Stomach (tissue), 9 donors: ENCODE data around the gene TSPAN33. TPM values are rescaled to one million over a fixed set of nuclear protein-coding genes. Genes with fewer than 3 reads are reported as not detected.

Source experiments
- DNase-seq, 2 donors: peaks; one replicate each; pipeline versions ENCODE4 v3.0.0 to v3.0.0-alpha.2; 2013 to 2019
- H3K27ac ChIP-seq, 5 donors: fragments of 200-600 bp in 4 of 5; sonication (generic) in 4 of 5; one replicate each; pipeline ENCODE4 v1.5.1; 2013 to 2019; ENCODE audit warnings: mild to moderate bottlenecking in 1 of 5, moderate library complexity in 1 of 5
- H3K27me3 ChIP-seq, 3 donors: fragments of 200-600 bp; sonication (generic); one replicate each; pipeline ENCODE4 v1.5.1; 2017 to 2019; ENCODE audit warnings: mixed run types in 1 of 3
- H3K36me3 ChIP-seq, 4 donors: fragments of 200-600 bp; sonication (generic); 1 replicate in 3 of 4; 2 replicates in 1 of 4; pipeline ENCODE4 v1.5.1; 2016 to 2019
- H3K4me1 ChIP-seq, 4 donors: fragments of 200-600 bp; sonication (generic); one replicate each; pipeline ENCODE4 v1.5.1; 2016 to 2019
- H3K4me3 ChIP-seq, 4 donors: fragments of 200-600 bp; sonication (generic) in 3 of 4; one replicate each; pipeline ENCODE4 v1.5.1; 2016 to 2019; ENCODE audit warnings: mild to moderate bottlenecking in 1 of 4
- H3K9me3 ChIP-seq, 4 donors: fragments of 200-600 bp; sonication (generic); one replicate each; pipeline ENCODE4 v1.5.1; 2016 to 2019
- CTCF ChIP-seq, 7 experiments: fragments of 450-650 bp in 4 of 7; fragments of 200-600 bp in 3 of 7; sonication (generic) in 3 of 7; IDR thresholded peaks; one replicate each; pipeline ENCODE4 v1.5.1; 2016 to 2019; ENCODE audit warnings: antibody characterized with exemption in 7 of 7, control low read depth in 2 of 7, mild to moderate bottlenecking in 1 of 7
- EP300 ChIP-seq: sonication (generic); formaldehyde crosslinking; IDR thresholded peaks from one replicate; pipeline ENCODE4 v1.6.1; 2017; ENCODE audit warnings: antibody characterized with exemption
- POLR2A ChIP-seq, 4 donors: fragments of 450-650 bp; IDR thresholded peaks; one replicate each; pipeline ENCODE4 v1.6.1; 2016; ENCODE audit warnings: antibody characterized with exemption in 4 of 4, control low read depth in 2 of 4, mild to moderate bottlenecking in 1 of 4, moderate library complexity in 1 of 4
- POLR2AphosphoS5 ChIP-seq, 3 donors: sonication (generic); formaldehyde crosslinking; IDR thresholded peaks; one replicate each; pipeline ENCODE4 v1.6.1; 2016; ENCODE audit warnings: antibody characterized with exemption in 3 of 3
- WGBS, 5 donors: extraction: QIAGEN DNeasy Blood & Tissue Kit in 3 of 5; methylation state at CpG; one replicate each; pipeline versions ENCODE4 v1.1.5 to v1.1.7; 2013 to 2018; 5-methylcytosine and 5-hydroxymethylcytosine counted together
- intact Hi-C: fragments of 100-400 bp; cut with DNase I; formaldehyde crosslinking; loops from one replicate; pipeline ENCODE4 v1.15.1; 2023; ENCODE audit warnings: low total_unique reads
- polyA plus RNA-seq, 3 donors: library from polyadenylated mRNA; stranded (reverse); fragments of 200-250 nt; gene quantifications; one replicate each; pipeline ENCODE4 v1.2.3, GENCODE V29; 2013
- total RNA-seq, 5 donors: library from RNA; depleted of rRNA; stranded (reverse); fragments of >200 nt; gene quantifications; one replicate each; pipeline versions ENCODE4 v1.1.0 to v1.2.3, GENCODE V29; 2014 to 2016
- donor health status: healthy with polysubstance abuse.
- donor health status: Bipolar disorder and iron deficiency.
- donor health status: healthy.

The TSPAN33 gene
- total and polyA plus RNA-seq, 8 donors, result 1.8 to 20.9 (median 8.5) TPM

- intact Hi-C loops, result no loop called here
- Histone ChIP-seq H3K4me1 (peaks cover 4 to 12% (median 8%) of the 10 kb centered on the region in 4 donors), H3K4me3 (no peak overlapping the region), H3K9me3 (no peaks in the 10 kb centered on the region), H3K36me3 (peaks cover 0 to 6% (median 0%) of the 10 kb centered on the region in 4 donors), H3K27me3 (peaks cover 0 to 4% (median 0%) of the 10 kb centered on the region in 3 donors), H3K27ac (no peak overlapping the region)
- WGBS, 5 donors, result 58 to 63% (median 60%) methylated on average over 11 of the region's 11 CpGs
- TF ChIP-seq CTCF (IDR thresholded peaks at IDR 0.05) (peak in 5 of 7 experiments; percentile 42 to 86 (median 71)), POLR2AphosphoS5 (IDR thresholded peaks at IDR 0.05) (no peak)
- DNase-seq, result peak in 1 of 2 donors; percentile 82
Measured at GRCh38 chr7:129163875-129164544, 19.5 kb downstream of the TSPAN33 start.

- no peak for DNase-seq
- H3K27ac ChIP-seq, result no peak overlapping the region
- no peak overlapping the region for H3K4me3 ChIP-seq
- no peak for TF ChIP-seq POLR2AphosphoS5 (IDR thresholded peaks at IDR 0.05)
- no peak for TF ChIP-seq CTCF (IDR thresholded peaks at IDR 0.05)
- TF ChIP-seq EP300, result no peak
- no peak for TF ChIP-seq POLR2A (IDR thresholded peaks at IDR 0.05)
- intact Hi-C loops, result loop anchor here (5.0 kb wide), 1 partner anchor 41 kb away; no protein-coding TSS in a partner anchor
- peaks cover 0 to 4% (median 4%) of the 10 kb centered on the region in 3 donors for H3K27me3 ChIP-seq
- H3K9me3 ChIP-seq, result no peaks in the 10 kb centered on the region
- WGBS, 5 donors, result 83 to 89% (median 85%) methylated on average over 4 of the region's 4 CpGs
- peaks cover 0 to 6% (median 0%) of the 10 kb centered on the region in 4 donors for H3K36me3 ChIP-seq
- peaks cover 17 to 26% (median 21%) of the 10 kb centered on the region in 4 donors for H3K4me1 ChIP-seq
Measured at GRCh38 chr7:129166745-129167144, 22.2 kb downstream of the TSPAN33 start.

GRCh38 chr7:129167817-129168216 lies 23.3 kb downstream of the TSPAN33 start:
- 69 to 78% (median 77%) methylated on average over 4 of the region's 4 CpGs for WGBS, 5 donors
- no peak overlapping the region for H3K4me3 ChIP-seq
- intact Hi-C loops, result loop anchor here (5.0 kb wide), 1 partner anchor 39 kb away; no protein-coding TSS in a partner anchor
- no peak overlapping the region for H3K27ac ChIP-seq
- H3K36me3 ChIP-seq, result no peaks in the 10 kb centered on the region
- no peaks in the 10 kb centered on the region for H3K9me3 ChIP-seq
- peaks cover 0 to 4% (median 0%) of the 10 kb centered on the region in 3 donors for H3K27me3 ChIP-seq
- peaks cover 17 to 26% (median 21%) of the 10 kb centered on the region in 4 donors for H3K4me1 ChIP-seq
- no peak for DNase-seq
- TF ChIP-seq CTCF (IDR thresholded peaks at IDR 0.05) (no peak), POLR2AphosphoS5 (IDR thresholded peaks at IDR 0.05) (no peak), POLR2A (IDR thresholded peaks at IDR 0.05) (no peak), EP300 (no peak)

- peak in 1 of 2 donors; percentile 47 for DNase-seq
- peak overlapping the region in 4 of 5 donors; percentile 37 to 71 (median 61) for H3K27ac ChIP-seq
- H3K4me1 ChIP-seq, result peaks cover 17 to 26% (median 21%) of the 10 kb centered on the region in 4 donors
- intact Hi-C loops, result loop anchor here (5.0 kb wide), 1 partner anchor 39 kb away; no protein-coding TSS in a partner anchor
- H3K4me3 ChIP-seq, result peak overlapping the region; percentile 53 to 61 (median 58)
- 27 to 47% (median 36%) methylated on average over 14 to 20 of the region's 20 CpGs for WGBS, 5 donors
- no peaks in the 10 kb centered on the region for H3K36me3 ChIP-seq
- TF ChIP-seq POLR2A (IDR thresholded peaks at IDR 0.05) (no peak), CTCF (IDR thresholded peaks at IDR 0.05) (no peak), POLR2AphosphoS5 (IDR thresholded peaks at IDR 0.05) (no peak), EP300 (no peak)
- no peaks in the 10 kb centered on the region for H3K9me3 ChIP-seq
- H3K27me3 ChIP-seq, result peaks cover 0 to 4% (median 0%) of the 10 kb centered on the region in 3 donors
Measured at GRCh38 chr7:129168231-129169021, 23.9 kb downstream of the TSPAN33 start.
